ENCODE data around the gene C16orf74. TPM values are rescaled to one million over a fixed set of nuclear protein-coding genes. Genes with fewer than 3 reads are reported as not detected.

Gene C16orf74
- total and polyA plus RNA-seq, 2 of the 8 experiments (the other 6 are each of a cell fraction or from before 2014, with no cell fraction given) = 7.3 to 9.3 TPM

- H3K36me3 ChIP-seq (ENCODE audit: control insufficient read depth in 2 of 4, insufficient read depth in 4 of 4, low read length in 3 of 4) = peaks cover 21 to 39% (median 25%) of the 10 kb centered on the region in 4 experiments
- H3K23ac ChIP-seq (ENCODE audit: insufficient read length) = no peak overlapping the region
- no peak overlapping the region for H2BK5ac ChIP-seq (ENCODE audit: low read depth, low read length)
- H3K79me2 ChIP-seq (ENCODE audit: control insufficient read depth in 1 of 2, insufficient read depth in 2 of 2, low read length in 2 of 2) = peaks cover 0 to 39% of the 10 kb centered on the region in 2 experiments; a peak in 2 of 4 replicates
- no peak overlapping the region for H3K18ac ChIP-seq (ENCODE audit: extremely low read depth, low read length)
- H2AK5ac ChIP-seq (ENCODE audit: low read depth, low read length) = no peak overlapping the region
- peaks cover 0 to 5% (median 0%) of the 10 kb centered on the region in 4 experiments; a peak in 1 of 7 replicates for H3K4me1 ChIP-seq (replicated peaks in 1 of 4; ENCODE audit: control insufficient read depth in 3 of 4, insufficient read depth in 4 of 4, low read length in 3 of 4)
- no peaks in the 10 kb centered on the region; the same call in 1 of the 2 replicates for H3K23me2 ChIP-seq (ENCODE audit: low read depth, low read length)
- H4K8ac ChIP-seq (ENCODE audit: extremely low read depth, insufficient read depth, low read length) = 0 out of 2 replicates have a peak overlapping the region, but pooled peaks have one; percentile 80
- no peak for FAIRE-seq
- no peak overlapping the region for H3K4me2 ChIP-seq (ENCODE audit: insufficient read depth in 1 of 2, low read depth in 2 of 2, low read length in 2 of 2)
- no peak overlapping the region for H3K4me3 ChIP-seq (ENCODE audit: extremely low read depth in 1 of 4, insufficient read depth in 2 of 4, low read depth in 3 of 4, low read length in 4 of 4)
- no peak for DNase-seq (ENCODE audit: low read depth in 1 of 2, low spot score in 2 of 2)
- H3K27ac ChIP-seq (ENCODE audit: low read depth, low read length) = no peak overlapping the region
- H3K14ac ChIP-seq (ENCODE audit: insufficient read length) = no peak overlapping the region
- H2BK120ac ChIP-seq (replicated peaks; ENCODE audit: low read depth, low read length) = no peak overlapping the region
- H2AFZ ChIP-seq (ENCODE audit: low read length) = no peak overlapping the region
- H3K79me1 ChIP-seq (ENCODE audit: low read depth, low read length) = peaks cover 11% of the 10 kb centered on the region
- H3K9me3 ChIP-seq (ENCODE audit: insufficient read depth in 2 of 2, low read depth in 1 of 2, low read length in 1 of 2) = no peaks in the 10 kb centered on the region
- no peak overlapping the region for H3K56ac ChIP-seq (replicated peaks; ENCODE audit: insufficient read length, low read depth, low read length)
- H3K9ac ChIP-seq (replicated peaks in 1 of 4; ENCODE audit: extremely low read depth in 1 of 4, low read depth in 3 of 4, low read length in 3 of 4) = no peak overlapping the region
- no peak overlapping the region for H4K91ac ChIP-seq (replicated peaks; ENCODE audit: insufficient read length, low read length)
- CTCF ChIA-PET (ENCODE audit: partially characterized antibody) = interaction anchor here (0.6 to 37.0 kb wide), 13 partner anchors 9 to 537 kb away, joined by 3 to 620 read pairs (median 5); no protein-coding TSS in a partner anchor
- H4K20me1 ChIP-seq (replicated peaks in 1 of 2; ENCODE audit: control insufficient read depth in 1 of 2, insufficient read depth in 2 of 2, low read length in 2 of 2) = peaks cover 3 to 22% of the 10 kb centered on the region in 2 experiments
- no peak overlapping the region for H4K5ac ChIP-seq (ENCODE audit: insufficient read length, low read depth, low read length)
- H2BK15ac ChIP-seq (ENCODE audit: low read length) = no peak overlapping the region
- no peak overlapping the region for H2BK20ac ChIP-seq (ENCODE audit: low read length)
- POLR2A ChIA-PET (ENCODE audit: partially characterized antibody) = interaction anchor here (1.8 to 9.5 kb wide), 4 partner anchors 8 to 33 kb away, joined by 5 to 77 read pairs (median 12); no protein-coding TSS in a partner anchor
- no peak overlapping the region for H2BK12ac ChIP-seq (ENCODE audit: low read depth, low read length)
- H3K27me3 ChIP-seq (replicated peaks in 1 of 4; ENCODE audit: control insufficient read depth in 3 of 4, extremely low read depth in 1 of 4, insufficient read depth in 3 of 4, low read length in 3 of 4) = no peaks in the 10 kb centered on the region
- H3K4ac ChIP-seq (replicated peaks; ENCODE audit: insufficient read length, low read depth, low read length) = no peak overlapping the region
- TF ChIP-seq ZNF274 (IDR thresholded peaks at IDR 0.05; ENCODE audit: borderline replicate concordance, extremely low read depth, low read length) = no peak
- no peak for TF ChIP-seq NANOG (IDR thresholded peaks at IDR 0.05; ENCODE audit: insufficient read depth, low read depth, low read length, poor library complexity, severe bottlenecking)
- TF ChIP-seq RAD21 (IDR thresholded peaks at IDR 0.05 in 1 of 2, conservative IDR thresholded peaks at IDR 0.05 in 1 of 2; ENCODE audit: low read depth in 2 of 2, low read length in 2 of 2) = no peak
- TF ChIP-seq MAX (IDR thresholded peaks at IDR 0.05) = no peak
- no peak for TF ChIP-seq ATF3 (IDR thresholded peaks at IDR 0.05; ENCODE audit: insufficient read depth, low read depth, low read length)
Measured at GRCh38 chr16:85683363-85683762, 67.5 kb downstream of the C16orf74 start.
